GM18873 (cell line): ENCODE data around the gene SLC2A11.

ENCODE experiments used
- ATAC-seq: cut with Tn5 transposase; IDR thresholded peaks from one replicate; pipeline ENCODE4 v1.9.1; 2021; ENCODE audit warnings: mild to moderate bottlenecking, moderate library complexity, moderate number of reproducible peaks; ENCODE audit not compliant: unreplicated experiment, low FRiP score

SLC2A11 gene

DNA sequence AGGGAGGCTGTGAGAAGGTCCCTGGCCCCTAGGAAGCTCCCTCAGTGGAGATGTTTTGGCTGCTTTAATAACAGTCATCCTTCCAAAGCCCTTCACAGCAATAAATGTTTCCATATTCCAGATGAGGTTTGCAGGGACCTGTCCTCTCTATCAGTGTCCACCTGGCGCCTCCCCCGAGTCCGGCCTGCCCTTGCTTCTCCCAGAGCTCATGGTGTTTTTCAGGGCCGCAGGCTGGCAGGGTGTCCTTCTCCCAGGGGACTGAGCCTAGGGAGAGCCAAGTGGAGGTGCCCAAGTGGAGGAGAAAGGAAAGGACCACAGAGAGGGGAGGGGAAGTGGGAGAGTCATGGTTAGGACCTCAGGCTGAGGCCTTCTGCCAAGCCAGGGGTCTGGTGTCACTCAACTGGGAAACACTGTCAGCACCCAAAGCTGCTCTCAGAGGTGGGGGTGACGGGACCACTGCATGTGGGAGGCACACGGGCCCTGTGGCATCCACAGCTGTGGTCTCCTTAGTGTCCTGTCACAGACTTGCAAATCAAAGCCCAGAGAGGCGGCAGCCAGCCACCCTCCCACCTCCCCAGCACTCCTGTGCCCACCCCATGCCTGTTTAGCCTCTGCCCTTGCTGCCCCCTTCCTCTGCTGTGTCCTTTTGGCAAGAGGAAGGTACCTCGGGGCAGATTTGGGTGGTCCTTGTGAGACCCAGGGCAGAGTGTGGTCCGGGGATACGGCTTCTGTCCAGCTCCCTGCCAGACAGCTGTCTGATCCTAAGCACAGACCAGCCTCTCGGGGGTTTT is 25.3 kb upstream of the SLC2A11 start:
- ATAC-seq: no peak

- ATAC-seq: no peak
These were observed 24.5 kb upstream of the SLC2A11 start for GRCh38 chr22:23833017-23833751.

GRCh38 chr22:23833911-23834317 is 23.8 kb upstream of the SLC2A11 start:
- ATAC-seq: no peak

DNA sequence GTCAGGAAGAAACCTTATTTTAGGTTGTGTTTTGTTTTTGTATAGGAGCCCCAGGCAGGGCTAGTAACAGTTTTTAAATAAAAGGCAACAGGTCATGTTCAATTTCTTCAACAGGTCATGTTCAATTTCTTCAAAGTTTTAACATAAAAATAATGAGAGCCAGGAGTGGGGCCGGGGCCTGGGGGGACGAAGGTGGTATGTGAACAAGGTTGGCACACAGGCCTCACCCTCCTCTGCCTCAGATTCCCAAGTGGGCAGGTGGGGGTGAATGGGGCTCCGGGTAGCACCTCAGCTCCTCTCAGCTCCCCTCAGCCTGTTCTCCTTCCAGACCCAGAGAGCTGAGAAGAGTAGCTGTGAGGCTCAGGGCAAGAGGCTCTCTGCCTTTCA is 23.3 kb upstream of the SLC2A11 start:
- no peak for ATAC-seq

GRCh38 chr22:23834793-23835483 is 22.7 kb upstream of the SLC2A11 start:
- ATAC-seq: no peak

DNA sequence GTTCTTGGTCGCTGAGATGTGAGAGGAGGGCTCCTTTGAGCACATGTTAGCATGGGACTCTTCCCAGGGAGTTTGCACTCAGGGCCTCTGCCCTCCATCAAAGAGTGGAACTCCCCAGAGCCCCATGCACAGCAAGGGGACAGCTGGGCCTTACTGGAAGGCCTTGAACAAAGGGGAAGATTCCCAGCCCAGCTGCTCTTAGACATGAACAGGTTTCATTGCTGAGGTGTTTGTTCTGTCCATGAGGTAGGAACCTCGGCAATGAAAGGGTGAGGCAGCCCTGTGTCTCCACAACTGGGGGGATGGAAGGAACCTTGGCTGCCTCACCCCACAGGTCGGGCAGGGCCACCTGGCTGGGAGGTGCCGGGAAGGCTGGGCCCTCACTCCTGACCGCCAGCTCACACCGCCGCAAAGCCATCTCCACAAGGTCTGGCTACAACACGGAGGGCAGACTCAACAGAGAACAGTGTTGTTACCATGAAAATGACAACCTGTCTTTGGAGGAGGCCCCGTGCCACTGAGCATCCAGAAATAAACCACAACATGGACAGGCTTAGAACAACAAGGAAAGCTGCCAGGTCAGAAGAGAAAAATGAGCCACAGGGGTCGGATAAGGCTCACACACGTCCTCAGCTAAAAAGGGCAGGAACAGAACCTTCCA is 22.1 kb upstream of the SLC2A11 start:
- ATAC-seq: no peak

GRCh38 chr22:23836281-23836680 is 21.4 kb upstream of the SLC2A11 start:
- ATAC-seq: no peak

DNA sequence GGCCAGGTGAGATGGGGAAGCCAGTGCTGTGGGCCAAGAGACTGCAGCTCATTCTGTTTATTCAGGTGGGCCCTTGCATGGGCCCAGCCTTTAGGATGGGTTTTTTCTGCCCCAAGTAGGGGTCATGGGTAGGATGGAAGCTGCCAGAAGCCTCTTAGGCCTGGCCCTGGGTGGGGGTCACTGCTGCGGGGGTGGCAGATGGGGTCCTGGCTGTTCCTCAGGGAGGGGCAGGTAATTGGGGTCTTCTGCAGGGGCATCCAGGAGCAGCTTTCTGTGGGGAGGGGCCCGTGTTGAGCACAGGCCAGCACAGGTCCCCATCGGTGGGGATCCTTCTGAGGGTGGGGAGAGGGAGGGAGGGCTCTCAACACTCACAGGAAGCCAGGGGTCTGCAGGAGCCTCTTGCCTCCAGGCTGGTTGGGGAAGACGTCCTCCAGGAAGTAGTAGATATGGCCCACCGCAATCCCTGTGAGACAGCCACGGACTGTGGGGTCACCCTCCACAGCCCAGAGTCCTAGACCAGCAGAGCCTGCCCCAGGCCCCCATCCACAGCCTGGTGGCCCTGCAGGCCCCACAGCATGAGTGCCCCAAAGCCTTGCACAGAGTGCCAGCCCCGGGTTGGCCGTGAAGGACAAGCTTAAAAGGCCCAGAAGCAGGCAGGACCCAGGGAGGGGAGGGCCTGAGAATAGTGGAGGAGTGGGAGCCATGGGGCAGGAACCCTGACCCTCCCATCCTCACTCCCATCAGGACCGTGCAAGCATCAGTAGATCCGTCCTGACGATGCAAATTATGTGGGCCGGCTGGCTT is 20.8 kb upstream of the SLC2A11 start:
- ATAC-seq: no peak

DNA sequence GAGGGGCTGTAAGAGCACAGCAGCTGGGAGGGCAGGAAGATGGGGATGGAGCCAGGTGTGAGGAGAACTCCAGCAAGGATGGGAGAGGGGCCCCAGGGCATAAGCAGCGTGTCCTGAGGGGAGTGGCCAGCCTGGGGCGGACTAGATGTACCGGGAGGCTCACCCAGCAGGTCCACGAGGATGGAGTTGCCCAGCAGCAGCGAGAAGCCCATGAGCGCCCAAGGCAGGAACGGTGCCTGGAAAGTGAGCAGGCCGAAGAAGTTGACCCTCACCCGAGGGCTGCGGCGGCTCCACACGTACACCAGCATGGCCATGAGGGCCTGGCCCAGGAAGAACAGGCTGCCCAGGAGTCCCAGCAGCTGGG is 20.2 kb upstream of the SLC2A11 start:
- no peak for ATAC-seq

DNA sequence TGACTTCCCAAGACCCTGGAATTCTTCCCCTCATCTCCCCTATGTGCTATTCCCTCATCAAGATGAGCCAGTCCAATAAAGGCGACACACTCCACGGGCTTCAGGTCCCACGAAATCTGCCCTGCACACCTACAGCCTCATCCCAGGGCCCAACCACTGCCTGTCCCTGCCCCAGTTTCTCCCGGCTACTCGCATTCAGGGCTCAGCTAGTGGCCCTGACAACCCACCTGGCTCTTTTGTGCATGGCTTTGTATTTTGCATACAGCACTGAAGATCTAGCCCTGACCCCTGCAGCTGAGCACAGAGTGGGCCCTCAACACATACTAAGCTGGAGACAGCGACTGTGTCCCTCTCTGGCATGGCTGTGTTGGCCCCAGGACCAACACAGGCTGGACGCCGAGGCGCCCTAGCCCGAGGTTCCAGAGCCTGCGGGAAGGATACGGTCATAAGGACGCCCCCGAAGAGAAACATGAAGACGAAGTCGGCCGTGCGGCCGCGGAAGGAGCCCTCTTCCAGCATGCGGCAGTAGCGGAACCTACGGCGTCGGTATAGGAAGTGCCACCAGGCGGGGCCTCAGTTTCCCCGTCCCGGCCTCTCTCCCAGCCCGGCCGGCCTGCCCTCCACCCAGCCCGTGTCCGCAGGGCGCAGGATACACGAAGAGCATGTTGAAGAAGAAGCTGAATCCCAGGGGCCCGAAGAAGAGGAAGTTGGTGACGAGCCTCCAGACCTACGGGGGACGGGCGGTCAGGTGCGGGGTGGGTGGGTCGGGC is 19.6 kb upstream of the SLC2A11 start:
- ATAC-seq: no peak

GRCh38 chr22:23838681-23839468 is 18.8 kb upstream of the SLC2A11 start, which contains the start of gene DERL3:
TSS of gene DERL3 (minus strand) at chr22:23839006. CDS start at chr22:23838987, 19 bp downstream.
- ATAC-seq: peak; percentile 78

DNA sequence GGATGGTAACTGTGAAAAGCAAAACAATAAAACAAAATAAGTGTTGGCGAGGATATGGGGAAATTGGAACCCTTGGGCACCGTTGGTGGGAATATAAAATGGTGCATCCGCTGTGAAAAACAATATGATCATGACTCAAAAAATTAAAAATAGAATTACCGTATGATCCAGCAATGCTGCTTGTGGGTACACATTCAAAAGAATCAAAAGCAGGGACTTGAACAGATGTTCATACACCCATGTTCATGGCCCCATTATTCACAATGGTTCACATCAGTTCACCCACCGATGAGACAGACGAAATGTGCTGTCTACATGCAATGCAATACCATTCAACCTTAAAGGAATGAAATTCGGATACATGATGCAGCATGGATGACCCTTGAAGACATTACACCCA is 17.6 kb upstream of the SLC2A11 start:
- no peak for ATAC-seq

DNA sequence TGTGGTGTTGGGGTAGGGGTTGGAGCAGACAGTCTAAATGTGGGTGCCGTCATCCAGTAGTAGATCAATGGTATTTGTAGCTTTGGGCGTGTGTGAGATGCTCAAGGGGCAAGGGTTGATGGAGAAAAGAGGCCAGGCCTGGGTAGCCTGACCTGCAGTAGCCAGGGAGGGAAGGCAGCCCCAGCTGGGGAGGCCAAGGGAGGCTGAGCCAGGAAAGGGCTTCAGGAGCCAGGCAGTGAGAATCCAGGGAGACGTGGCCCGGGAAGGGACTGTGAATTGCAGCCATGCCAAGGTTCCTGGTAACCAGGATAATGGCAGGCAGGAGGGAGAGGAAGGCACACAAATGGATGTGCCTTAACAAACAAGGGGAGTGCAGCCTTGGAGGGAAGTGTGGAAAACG is 16.4 kb upstream of the SLC2A11 start:
- no peak for ATAC-seq

DNA sequence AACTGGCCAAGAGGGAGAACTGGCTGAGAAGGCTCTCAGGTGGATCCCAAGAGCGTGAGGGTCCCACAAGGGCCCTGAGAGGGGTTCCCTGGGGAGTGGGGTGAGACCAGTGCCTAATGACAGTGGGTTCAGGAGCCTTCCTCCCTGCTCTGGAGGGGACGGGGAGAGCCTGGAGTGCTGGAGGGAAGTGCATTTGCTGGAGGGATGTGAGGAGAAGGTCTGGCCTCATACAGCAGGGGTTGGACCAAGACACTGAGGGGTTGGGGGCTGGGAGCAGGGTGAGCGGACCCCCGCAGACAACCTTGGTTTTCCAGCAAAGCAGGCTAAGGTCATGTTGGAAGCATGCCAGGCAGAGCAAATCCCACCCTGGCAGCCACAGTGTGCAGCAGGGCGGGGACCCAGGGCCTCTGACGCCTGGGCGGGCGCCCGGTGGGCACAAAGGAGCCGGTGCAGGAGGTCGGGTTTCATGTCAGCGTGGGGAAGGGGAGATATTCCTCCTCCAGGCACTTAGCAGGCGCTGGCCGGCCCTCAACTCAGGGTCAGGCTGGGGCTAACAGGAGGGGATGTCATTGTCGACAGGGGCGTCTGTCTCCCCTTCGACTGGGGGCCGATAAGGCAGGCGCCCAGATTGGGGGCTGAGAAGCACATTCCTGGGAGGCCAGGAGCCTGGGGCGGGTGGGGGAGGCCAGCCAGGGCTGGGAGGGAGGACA is 15.8 kb upstream of the SLC2A11 start:
- no peak for ATAC-seq

GRCh38 chr22:23842599-23842998 is 15.1 kb upstream of the SLC2A11 start:
- ATAC-seq: no peak

DNA sequence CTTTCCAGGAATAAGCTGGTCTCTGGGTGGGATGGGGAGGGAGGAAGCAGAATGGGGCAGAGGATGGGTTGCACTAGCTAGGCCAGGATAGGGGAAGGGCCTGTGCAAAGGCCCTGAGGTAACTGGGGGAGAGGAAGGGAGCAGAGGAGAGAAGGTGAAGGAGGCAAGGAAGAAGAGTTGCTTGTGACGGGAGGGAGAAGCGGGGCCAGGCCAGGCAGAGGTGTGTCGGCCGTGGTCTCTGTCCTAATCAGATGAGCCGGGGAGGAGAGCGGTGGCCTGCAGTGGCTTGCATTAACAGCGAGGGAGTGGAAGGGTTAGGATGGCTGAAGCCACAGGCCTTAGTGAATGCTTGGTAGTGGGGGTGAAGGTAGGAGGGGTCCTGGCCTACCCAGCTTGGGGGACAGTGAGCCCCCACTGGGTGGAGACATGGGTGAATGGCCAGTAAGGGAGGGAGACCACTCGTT is 12.9 kb upstream of the SLC2A11 start:
- ATAC-seq: peak; percentile 1

- no peak for ATAC-seq
These were observed 12.2 kb upstream of the SLC2A11 start for GRCh38 chr22:23845265-23846080.
